Ishikawa (cell line): ENCODE data around the gene ATL1.
A peak's percentile ranks its signal among the peaks of the same experiment; 100 is the strongest.

Source experiments
- CEBPB ChIP-seq: IDR thresholded peaks from 2 replicates; pipeline ENCODE4 v1.6.1; 2012
- CREB1 ChIP-seq: IDR thresholded peaks from 2 replicates; pipeline ENCODE4 v1.6.1; 2012; ENCODE audit warnings: low read depth
- EGR1 ChIP-seq: IDR thresholded peaks from 2 replicates; pipeline ENCODE4 v1.6.1; 2012
- EP300 ChIP-seq: IDR thresholded peaks from 2 replicates; pipeline ENCODE4 v1.6.1; 2012; ENCODE audit warnings: borderline replicate concordance
- FOXM1 ChIP-seq: IDR thresholded peaks from 2 replicates; pipeline ENCODE4 v1.6.1; 2012; ENCODE audit warnings: low read depth, borderline replicate concordance
- NFIC ChIP-seq: IDR thresholded peaks from 2 replicates; pipeline ENCODE4 v1.6.1; 2012
- RAD21 ChIP-seq: IDR thresholded peaks from 2 replicates; pipeline ENCODE4 v1.6.1; 2012; ENCODE audit warnings: low read depth
- TAF1 ChIP-seq: IDR thresholded peaks from 2 replicates; pipeline ENCODE4 v1.6.1; 2012; ENCODE audit warnings: low read depth, mild to moderate bottlenecking
- TCF12 ChIP-seq: IDR thresholded peaks from 2 replicates; pipeline ENCODE4 v1.6.1; 2012; ENCODE audit warnings: low read depth
- TEAD4 ChIP-seq: IDR thresholded peaks from 2 replicates; pipeline ENCODE4 v1.6.1; 2012
- YY1 ChIP-seq: IDR thresholded peaks from 2 replicates; pipeline ENCODE4 v1.6.1; 2012; ENCODE audit warnings: low read depth
- ZBTB7A ChIP-seq: IDR thresholded peaks from 2 replicates; pipeline ENCODE4 v1.6.1; 2012; ENCODE audit warnings: low read depth
- TF ChIP-seq, protein P1 (sequence below): IDR thresholded peaks from 2 replicates; pipeline ENCODE4 v1.6.1; 2012
- TF ChIP-seq, protein P2 (sequence below): IDR thresholded peaks from 2 replicates; pipeline ENCODE4 v1.6.1; 2012
- TF ChIP-seq, protein P3 (sequence below): IDR thresholded peaks from 2 replicates; pipeline ENCODE4 v1.6.1; 2012; ENCODE audit warnings: low read depth, mild to moderate bottlenecking

Gene ATL1

DNA sequence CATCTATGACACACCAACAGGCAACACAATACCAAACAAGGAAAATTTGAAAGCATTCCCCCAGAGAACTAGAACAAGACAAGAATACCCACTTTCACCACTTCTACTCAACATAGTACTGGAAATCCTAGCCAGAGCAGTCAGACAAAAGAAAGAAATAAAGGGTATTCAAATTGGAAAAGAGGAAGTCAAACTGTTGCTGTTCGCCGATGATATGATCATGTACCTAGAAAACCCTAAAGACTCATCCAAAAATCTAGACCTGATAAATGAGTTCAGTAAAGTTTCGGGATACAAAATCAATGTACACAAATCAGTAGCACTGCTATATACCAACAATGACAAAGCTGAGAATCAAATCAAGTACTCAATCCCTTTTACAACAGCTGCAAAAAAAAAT, 8.1 kb upstream of the ATL1 start:
- TF ChIP-seq EP300: no peak
- no peak for TF ChIP-seq TEAD4
- no peak for TF ChIP-seq TCF12
- TF ChIP-seq EGR1: no peak

DNA sequence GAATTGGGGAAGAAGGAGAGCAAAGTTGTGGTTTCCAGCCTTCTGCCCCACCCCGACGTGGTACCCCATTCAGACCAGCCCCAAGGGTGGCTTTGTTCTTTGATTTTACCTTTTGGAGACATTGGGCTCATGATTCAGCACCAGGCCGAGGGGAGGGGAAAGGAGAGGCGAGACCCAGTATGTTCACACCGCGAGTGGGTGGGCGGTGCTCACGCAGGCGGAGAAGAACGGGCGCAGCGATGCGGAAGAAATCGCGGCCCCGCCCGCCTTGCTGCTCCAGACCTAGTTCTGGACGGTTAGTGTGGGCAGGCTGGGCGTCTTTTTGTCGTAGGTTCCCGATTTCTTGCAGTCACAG, 963 bp downstream of the ATL1 start:
- TF ChIP-seq EP300 (no peak), FOXM1 (peak; percentile 42; the same call in 1 of the 2 replicates), CREB1 (no peak)

DNA sequence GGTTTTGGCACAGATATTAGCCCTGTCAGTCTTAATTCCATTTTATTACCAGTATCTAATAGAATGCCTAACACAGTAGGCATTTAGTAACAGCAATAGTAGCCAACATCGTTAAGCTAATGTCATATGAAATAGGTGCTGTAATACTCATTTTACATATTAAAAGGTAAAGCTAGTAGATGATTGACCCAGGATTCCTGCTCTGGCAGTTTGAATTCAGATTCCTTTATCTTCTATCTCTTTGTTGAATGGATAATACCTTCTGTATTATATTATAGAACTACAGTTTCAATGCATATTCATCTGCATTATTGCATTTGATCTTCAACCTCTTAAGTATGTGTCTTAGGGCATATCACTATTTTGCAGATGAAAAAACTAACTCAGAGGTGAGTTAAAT, 2.9 kb downstream of the ATL1 start:
- TF ChIP-seq NFIC: no peak
- no peak for TF ChIP-seq EGR1
- TF ChIP-seq FOXM1: no peak
- TF ChIP-seq TAF1: no peak
- TF ChIP-seq RAD21: no peak
- TF ChIP-seq TCF12: no peak
- TF ChIP-seq, protein P1, sequence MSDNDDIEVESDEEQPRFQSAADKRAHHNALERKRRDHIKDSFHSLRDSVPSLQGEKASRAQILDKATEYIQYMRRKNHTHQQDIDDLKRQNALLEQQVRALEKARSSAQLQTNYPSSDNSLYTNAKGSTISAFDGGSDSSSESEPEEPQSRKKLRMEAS: no peak
- no peak for TF ChIP-seq YY1

DNA sequence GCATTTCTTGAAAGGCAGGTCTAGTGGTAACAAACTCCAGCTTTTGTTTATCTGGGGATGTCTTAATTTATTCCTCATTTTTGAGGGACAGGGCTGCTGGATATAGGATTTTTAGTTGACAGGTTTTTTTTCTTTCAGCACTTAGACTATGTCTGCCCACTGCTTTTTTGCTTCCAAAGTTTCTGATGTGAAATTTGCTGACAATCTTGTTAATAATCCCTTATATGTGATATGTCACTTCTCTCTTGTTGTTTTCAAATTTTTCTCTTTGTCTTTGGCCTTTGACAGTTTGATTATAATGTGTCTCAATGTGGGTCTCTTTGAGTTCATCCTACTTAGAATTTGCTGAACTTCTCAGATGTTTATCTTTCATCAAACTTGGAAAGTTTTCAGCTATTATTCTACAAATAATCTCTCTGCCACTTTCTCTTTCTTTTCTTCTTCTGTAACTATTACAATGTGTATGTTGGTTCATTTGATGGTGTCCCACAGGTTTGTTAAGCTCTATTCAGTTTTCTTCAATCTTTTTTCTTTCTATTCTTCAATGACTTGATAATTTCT, 9.8 kb downstream of the ATL1 start:
- TF ChIP-seq EP300 (no peak), TEAD4 (no peak), YY1 (no peak), EGR1 (no peak), CREB1 (no peak), FOXM1 (no peak), CEBPB (no peak), TAF1 (no peak), TCF12 (no peak), NFIC (no peak)
- TF ChIP-seq, protein P2, sequence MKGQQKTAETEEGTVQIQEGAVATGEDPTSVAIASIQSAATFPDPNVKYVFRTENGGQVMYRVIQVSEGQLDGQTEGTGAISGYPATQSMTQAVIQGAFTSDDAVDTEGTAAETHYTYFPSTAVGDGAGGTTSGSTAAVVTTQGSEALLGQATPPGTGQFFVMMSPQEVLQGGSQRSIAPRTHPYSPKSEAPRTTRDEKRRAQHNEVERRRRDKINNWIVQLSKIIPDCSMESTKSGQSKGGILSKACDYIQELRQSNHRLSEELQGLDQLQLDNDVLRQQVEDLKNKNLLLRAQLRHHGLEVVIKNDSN: no peak
- TF ChIP-seq, protein P1: no peak

DNA sequence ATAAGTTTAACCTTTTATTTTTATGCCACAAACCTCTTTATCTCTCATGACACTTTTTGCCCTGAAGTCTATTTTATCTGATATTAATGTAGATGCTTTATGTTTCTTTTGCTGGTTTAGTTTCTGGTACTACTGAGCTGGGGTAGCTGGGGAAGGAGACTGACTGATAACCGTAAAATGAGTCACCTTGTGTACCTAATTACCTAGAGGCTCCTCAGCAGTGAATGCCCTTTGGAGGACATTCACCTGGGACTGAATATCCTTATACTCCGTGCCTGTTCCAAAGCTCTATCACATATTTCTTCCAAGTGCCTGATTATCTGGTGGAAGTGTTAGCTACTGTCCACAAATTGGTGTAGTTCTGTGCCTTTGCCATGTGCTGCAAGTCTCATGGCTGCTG, 13.9 kb downstream of the ATL1 start:
- TF ChIP-seq TAF1: no peak
- TF ChIP-seq NFIC: no peak
- TF ChIP-seq CEBPB: no peak
- TF ChIP-seq ZBTB7A: no peak
- TF ChIP-seq, protein P2: no peak
- TF ChIP-seq, protein P1: no peak
- TF ChIP-seq TCF12: no peak
- TF ChIP-seq CREB1: no peak
- TF ChIP-seq, protein P3, sequence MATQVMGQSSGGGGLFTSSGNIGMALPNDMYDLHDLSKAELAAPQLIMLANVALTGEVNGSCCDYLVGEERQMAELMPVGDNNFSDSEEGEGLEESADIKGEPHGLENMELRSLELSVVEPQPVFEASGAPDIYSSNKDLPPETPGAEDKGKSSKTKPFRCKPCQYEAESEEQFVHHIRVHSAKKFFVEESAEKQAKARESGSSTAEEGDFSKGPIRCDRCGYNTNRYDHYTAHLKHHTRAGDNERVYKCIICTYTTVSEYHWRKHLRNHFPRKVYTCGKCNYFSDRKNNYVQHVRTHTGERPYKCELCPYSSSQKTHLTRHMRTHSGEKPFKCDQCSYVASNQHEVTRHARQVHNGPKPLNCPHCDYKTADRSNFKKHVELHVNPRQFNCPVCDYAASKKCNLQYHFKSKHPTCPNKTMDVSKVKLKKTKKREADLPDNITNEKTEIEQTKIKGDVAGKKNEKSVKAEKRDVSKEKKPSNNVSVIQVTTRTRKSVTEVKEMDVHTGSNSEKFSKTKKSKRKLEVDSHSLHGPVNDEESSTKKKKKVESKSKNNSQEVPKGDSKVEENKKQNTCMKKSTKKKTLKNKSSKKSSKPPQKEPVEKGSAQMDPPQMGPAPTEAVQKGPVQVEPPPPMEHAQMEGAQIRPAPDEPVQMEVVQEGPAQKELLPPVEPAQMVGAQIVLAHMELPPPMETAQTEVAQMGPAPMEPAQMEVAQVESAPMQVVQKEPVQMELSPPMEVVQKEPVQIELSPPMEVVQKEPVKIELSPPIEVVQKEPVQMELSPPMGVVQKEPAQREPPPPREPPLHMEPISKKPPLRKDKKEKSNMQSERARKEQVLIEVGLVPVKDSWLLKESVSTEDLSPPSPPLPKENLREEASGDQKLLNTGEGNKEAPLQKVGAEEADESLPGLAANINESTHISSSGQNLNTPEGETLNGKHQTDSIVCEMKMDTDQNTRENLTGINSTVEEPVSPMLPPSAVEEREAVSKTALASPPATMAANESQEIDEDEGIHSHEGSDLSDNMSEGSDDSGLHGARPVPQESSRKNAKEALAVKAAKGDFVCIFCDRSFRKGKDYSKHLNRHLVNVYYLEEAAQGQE: no peak
- no peak for TF ChIP-seq TEAD4
- no peak for TF ChIP-seq RAD21
- TF ChIP-seq EP300: no peak
- no peak for TF ChIP-seq FOXM1
- TF ChIP-seq YY1: no peak

DNA sequence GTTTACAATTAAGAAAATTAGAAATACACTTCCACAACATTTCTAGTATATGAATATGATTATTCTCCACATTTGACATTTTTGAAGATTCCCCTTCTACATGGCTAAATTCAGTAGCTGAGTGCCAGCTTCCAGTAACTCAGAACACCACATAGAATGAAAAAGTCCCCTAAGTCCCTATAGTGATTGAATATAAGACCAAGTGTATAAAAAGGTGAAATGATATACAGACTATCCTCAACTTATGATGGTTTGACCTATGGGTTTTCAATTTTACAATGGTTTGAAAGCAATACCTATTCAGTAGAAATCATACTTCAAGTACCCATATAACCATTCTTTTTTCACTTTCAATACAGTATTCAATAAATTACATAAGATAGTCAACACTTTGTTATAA, 15.8 kb downstream of the ATL1 start:
- no peak for TF ChIP-seq TCF12
- no peak for TF ChIP-seq YY1
- no peak for TF ChIP-seq CEBPB
- TF ChIP-seq TAF1: no peak
- TF ChIP-seq EGR1: no peak

DNA sequence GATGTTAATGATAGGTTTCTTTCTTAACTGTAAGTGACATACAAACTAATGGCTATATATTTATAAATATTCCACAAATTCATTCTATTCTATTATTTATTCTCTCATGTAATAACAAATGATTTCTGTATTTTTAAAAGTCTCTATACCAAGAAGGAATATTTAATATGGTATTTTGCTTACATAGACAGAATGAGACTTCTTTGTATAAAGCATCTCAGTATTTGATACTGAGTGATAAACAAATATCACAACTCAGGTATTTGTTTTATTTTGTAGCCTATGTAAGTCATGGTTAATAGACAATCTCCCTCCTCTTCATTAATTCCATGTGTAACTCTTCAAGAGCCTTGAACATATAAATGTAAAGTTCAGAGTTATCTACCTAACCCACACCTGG, 18.0 kb downstream of the ATL1 start:
- TF ChIP-seq, protein P1: no peak
- TF ChIP-seq ZBTB7A (no peak), FOXM1 (no peak), YY1 (no peak), TEAD4 (no peak)
- TF ChIP-seq, protein P3: no peak
